HL-60 (cell line): Measurements from ENCODE around the gene FOXP1.

Experiments used
- DNase-seq, 2 experiments: peaks; one replicate each; pipeline ENCODE4 v3.0.0-alpha.2; 2010 to 2020; ENCODE audit warnings: low read depth in 1 of 2, low spot score in 1 of 2
- H3K27ac ChIP-seq: fragments of 250-450 bp; sonication (Bioruptor Pico); replicated peaks from 2 replicates; pipeline ENCODE4 v1.5.1; 2020; ENCODE audit warnings: mild to moderate bottlenecking, moderate library complexity
- H3K27me3 ChIP-seq: fragments of 250-450 bp; sonication (Bioruptor Pico); 2 replicates; pipeline ENCODE4 v1.5.1; 2021; ENCODE audit warnings: mild to moderate bottlenecking, moderate library complexity; ENCODE audit not compliant: insufficient read depth, poor library complexity, severe bottlenecking
- H3K4me3 ChIP-seq: replicated peaks from 2 replicates; pipeline ENCODE4 v1.5.1; 2011; ENCODE audit warnings: mild to moderate bottlenecking, control low read depth, low read length; ENCODE audit not compliant: insufficient read depth
- CTCF ChIP-seq: IDR thresholded peaks from one replicate; pipeline ENCODE4 v1.5.1; 2011; ENCODE audit warnings: low read length, control low read depth, inconsistent platforms; ENCODE audit not compliant: insufficient read depth
- GABPA ChIP-seq: IDR thresholded peaks from 2 replicates; pipeline ENCODE4 v1.6.1; 2012; ENCODE audit warnings: low read depth
- POLR2AphosphoS5 ChIP-seq: IDR thresholded peaks from 2 replicates; pipeline ENCODE4 v1.6.1; 2012; ENCODE audit warnings: low read depth
- REST ChIP-seq: IDR thresholded peaks from 2 replicates; pipeline ENCODE4 v1.6.1; 2012; ENCODE audit warnings: low read depth; ENCODE audit not compliant: insufficient replicate concordance
- SPI1 ChIP-seq: IDR thresholded peaks from 2 replicates; pipeline ENCODE4 v1.6.1; 2012; ENCODE audit warnings: low read depth, mild to moderate bottlenecking, borderline replicate concordance

The FOXP1 gene

GRCh38 chr3:71499227-71499876 lies 84.2 kb downstream of the FOXP1 start:
- Histone ChIP-seq H3K27me3 (no peaks in the 10 kb centered on the region), H3K27ac (no peak overlapping the region), H3K4me3 (no peak overlapping the region)
- no peak for TF ChIP-seq REST
- TF ChIP-seq SPI1, result no peak
- no peak for TF ChIP-seq GABPA
- no peak for TF ChIP-seq POLR2AphosphoS5
- TF ChIP-seq CTCF, result no peak
- DNase-seq, result no peak

- no peak for DNase-seq
- H3K27ac ChIP-seq, result no peak overlapping the region
- TF ChIP-seq REST, result no peak
- TF ChIP-seq SPI1, result no peak
- TF ChIP-seq GABPA, result no peak
- TF ChIP-seq POLR2AphosphoS5, result no peak
- TF ChIP-seq CTCF, result no peak
- no peak overlapping the region for H3K4me3 ChIP-seq
- no peaks in the 10 kb centered on the region for H3K27me3 ChIP-seq
Measured at GRCh38 chr3:71498543-71498942, 85.0 kb downstream of the FOXP1 start.

GRCh38 chr3:71497971-71498444 lies 85.5 kb downstream of the FOXP1 start:
- H3K27me3 ChIP-seq, result no peaks in the 10 kb centered on the region
- TF ChIP-seq GABPA (no peak), CTCF (no peak), POLR2AphosphoS5 (no peak), SPI1 (no peak), REST (no peak)
- H3K27ac ChIP-seq, result no peak overlapping the region
- no peak for DNase-seq
- H3K4me3 ChIP-seq, result no peak overlapping the region
